Ovary (tissue), 3 donors: ENCODE data around the gene MACIR.

Experiments used
- POLR2A ChIP-seq: fragments of 450-650 bp; IDR thresholded peaks from one replicate; pipeline ENCODE4 v1.6.1; 2017; ENCODE audit warnings: antibody characterized with exemption, mild to moderate bottlenecking, moderate library complexity
- TF ChIP-seq, protein P1 (sequence below), 3 donors: fragments of 450-650 bp in 2 of 3; fragments of 200-600 bp in 1 of 3; IDR thresholded peaks; one replicate each; pipeline versions ENCODE4 v1.5.1 to v1.8.0; 2016 to 2022; ENCODE audit warnings: antibody characterized with exemption in 3 of 3, mild to moderate bottlenecking in 1 of 3
- donor health status: DM: no; HTN: no; CAD: no.

DNA sequence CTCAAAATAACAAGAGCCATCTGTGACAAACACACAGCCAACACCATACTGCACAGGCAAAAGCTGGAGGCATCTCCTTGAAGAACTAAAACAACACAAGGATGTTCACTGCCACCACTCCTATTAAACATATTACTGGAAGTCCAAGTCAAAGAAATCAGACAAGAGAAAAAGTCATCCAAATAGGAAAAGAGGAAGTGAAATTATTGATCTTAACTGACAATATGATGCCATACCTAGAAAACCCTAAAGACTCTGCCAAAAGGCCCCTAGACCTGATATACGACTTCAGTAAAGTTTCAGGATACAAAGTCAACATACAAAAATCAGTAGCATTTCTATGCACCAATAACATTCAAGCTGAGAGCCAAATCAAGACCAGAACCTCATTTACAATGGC lies 30.0 kb upstream of the MACIR start:
- TF ChIP-seq POLR2A = no peak
- TF ChIP-seq, protein P1, sequence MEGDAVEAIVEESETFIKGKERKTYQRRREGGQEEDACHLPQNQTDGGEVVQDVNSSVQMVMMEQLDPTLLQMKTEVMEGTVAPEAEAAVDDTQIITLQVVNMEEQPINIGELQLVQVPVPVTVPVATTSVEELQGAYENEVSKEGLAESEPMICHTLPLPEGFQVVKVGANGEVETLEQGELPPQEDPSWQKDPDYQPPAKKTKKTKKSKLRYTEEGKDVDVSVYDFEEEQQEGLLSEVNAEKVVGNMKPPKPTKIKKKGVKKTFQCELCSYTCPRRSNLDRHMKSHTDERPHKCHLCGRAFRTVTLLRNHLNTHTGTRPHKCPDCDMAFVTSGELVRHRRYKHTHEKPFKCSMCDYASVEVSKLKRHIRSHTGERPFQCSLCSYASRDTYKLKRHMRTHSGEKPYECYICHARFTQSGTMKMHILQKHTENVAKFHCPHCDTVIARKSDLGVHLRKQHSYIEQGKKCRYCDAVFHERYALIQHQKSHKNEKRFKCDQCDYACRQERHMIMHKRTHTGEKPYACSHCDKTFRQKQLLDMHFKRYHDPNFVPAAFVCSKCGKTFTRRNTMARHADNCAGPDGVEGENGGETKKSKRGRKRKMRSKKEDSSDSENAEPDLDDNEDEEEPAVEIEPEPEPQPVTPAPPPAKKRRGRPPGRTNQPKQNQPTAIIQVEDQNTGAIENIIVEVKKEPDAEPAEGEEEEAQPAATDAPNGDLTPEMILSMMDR (IDR thresholded peaks at IDR 0.05) = no peak
